Osteocyte (in vitro differentiated cells): Measurements from ENCODE around the gene NEU3. TPM values are rescaled to one million over a fixed set of nuclear protein-coding genes. Genes with fewer than 3 reads are reported as not detected.

Source experiments
- DNase-seq: peaks from one replicate; pipeline ENCODE4 v3.0.0; 2021; ENCODE audit warnings: mixed read lengths; ENCODE audit not compliant: unreplicated experiment; ENCODE audit errors: extremely low spot score
- H3K27ac Mint-ChIP-seq: one replicate; pipeline ENCODE4 v1.8.0; 2021; ENCODE audit warnings: mild to moderate bottlenecking, mixed read lengths; ENCODE audit not compliant: unreplicated experiment
- H3K27me3 Mint-ChIP-seq: one replicate; pipeline ENCODE4 v1.8.0; 2021; ENCODE audit warnings: mixed read lengths; ENCODE audit not compliant: unreplicated experiment
- H3K36me3 Mint-ChIP-seq: one replicate; pipeline ENCODE4 v1.8.0; 2021; ENCODE audit warnings: mixed read lengths; ENCODE audit not compliant: unreplicated experiment
- H3K4me1 Mint-ChIP-seq: one replicate; pipeline ENCODE4 v1.8.0; 2021; ENCODE audit warnings: mixed read lengths; ENCODE audit not compliant: unreplicated experiment
- H3K4me3 Mint-ChIP-seq: one replicate; pipeline ENCODE4 v1.8.0; 2021; ENCODE audit warnings: mild to moderate bottlenecking, moderate library complexity, mixed read lengths; ENCODE audit not compliant: unreplicated experiment
- H3K9me3 Mint-ChIP-seq: one replicate; pipeline ENCODE4 v1.8.0; 2021; ENCODE audit warnings: mixed read lengths; ENCODE audit not compliant: unreplicated experiment
- total RNA-seq: library from RNA; stranded (reverse); gene quantifications from 2 replicates; pipeline ENCODE4 v1.2.1, GENCODE V29; 2021
- TF ChIP-seq, protein P1 (sequence below): fragments of 200-600 bp; sonication (generic); IDR thresholded peaks from 2 replicates; pipeline ENCODE4 v1.5.0; 2021; ENCODE audit warnings: antibody characterized with exemption, mild to moderate bottlenecking, moderate library complexity

Gene NEU3
- total RNA-seq, 1 donor from 2014 or later, result 10.1 TPM

DNA sequence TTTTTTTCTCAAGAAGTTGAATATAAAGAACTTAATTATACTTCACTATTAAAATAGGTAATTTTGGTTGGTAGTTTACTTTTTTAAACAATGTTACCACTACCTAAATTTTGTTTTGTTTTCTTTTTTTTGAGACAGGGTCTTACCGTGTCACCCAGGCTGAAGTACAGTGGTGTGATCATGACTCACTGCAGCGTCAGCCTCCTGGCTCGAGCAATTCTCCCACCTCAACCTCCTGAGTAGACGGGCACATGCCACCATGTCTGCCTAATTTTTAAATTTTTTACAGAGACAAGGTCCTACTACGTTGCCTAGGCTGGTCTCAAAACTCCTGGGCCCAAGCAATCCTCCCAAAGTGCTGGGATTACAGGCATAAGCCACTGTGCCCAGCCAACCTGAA lies 22.1 kb upstream of the NEU3 start:
- TF ChIP-seq, protein P1, sequence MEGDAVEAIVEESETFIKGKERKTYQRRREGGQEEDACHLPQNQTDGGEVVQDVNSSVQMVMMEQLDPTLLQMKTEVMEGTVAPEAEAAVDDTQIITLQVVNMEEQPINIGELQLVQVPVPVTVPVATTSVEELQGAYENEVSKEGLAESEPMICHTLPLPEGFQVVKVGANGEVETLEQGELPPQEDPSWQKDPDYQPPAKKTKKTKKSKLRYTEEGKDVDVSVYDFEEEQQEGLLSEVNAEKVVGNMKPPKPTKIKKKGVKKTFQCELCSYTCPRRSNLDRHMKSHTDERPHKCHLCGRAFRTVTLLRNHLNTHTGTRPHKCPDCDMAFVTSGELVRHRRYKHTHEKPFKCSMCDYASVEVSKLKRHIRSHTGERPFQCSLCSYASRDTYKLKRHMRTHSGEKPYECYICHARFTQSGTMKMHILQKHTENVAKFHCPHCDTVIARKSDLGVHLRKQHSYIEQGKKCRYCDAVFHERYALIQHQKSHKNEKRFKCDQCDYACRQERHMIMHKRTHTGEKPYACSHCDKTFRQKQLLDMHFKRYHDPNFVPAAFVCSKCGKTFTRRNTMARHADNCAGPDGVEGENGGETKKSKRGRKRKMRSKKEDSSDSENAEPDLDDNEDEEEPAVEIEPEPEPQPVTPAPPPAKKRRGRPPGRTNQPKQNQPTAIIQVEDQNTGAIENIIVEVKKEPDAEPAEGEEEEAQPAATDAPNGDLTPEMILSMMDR, result no peak
- Mint-ChIP-seq H3K4me3 (no peak overlapping the region), H3K27me3 (no peaks in the 10 kb centered on the region), H3K9me3 (no peaks in the 10 kb centered on the region), H3K4me1 (peaks cover 5% of the 10 kb centered on the region), H3K36me3 (peaks cover 29% of the 10 kb centered on the region), H3K27ac (no peak overlapping the region)
- DNase-seq, result no peak

- TF ChIP-seq, protein P1, result no peak
- no peaks in the 10 kb centered on the region for H3K9me3 Mint-ChIP-seq
- DNase-seq, result no peak
These were observed 17.8 kb upstream of the NEU3 start for GRCh38 chr11:74970852-74971395.

DNA sequence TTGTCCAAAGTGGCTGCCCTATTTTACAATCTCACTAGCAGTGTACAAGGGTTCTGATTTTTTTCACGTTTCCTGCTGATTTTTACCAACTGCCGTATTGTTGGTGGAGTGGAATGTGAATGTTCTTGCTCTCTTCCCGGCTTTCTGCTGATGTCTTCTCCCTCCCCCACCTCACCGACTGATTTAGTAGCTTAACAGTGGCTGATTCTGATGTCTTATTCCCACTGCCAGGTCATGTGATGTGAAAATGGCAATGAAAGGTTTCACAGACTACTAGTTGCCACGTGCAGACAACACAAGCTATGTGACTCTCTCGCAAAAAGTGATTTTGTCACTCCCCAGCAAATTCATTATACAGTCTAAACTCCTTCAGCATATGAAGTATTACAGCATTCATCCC lies 17.3 kb upstream of the NEU3 start:
- TF ChIP-seq, protein P1, result no peak
- DNase-seq, result no peak
- no peak overlapping the region for H3K4me3 Mint-ChIP-seq
- no peaks in the 10 kb centered on the region for H3K4me1 Mint-ChIP-seq
- no peak overlapping the region for H3K27ac Mint-ChIP-seq
- no peaks in the 10 kb centered on the region for H3K27me3 Mint-ChIP-seq
- no peaks in the 10 kb centered on the region for H3K9me3 Mint-ChIP-seq
- H3K36me3 Mint-ChIP-seq, result peaks cover 51% of the 10 kb centered on the region

More at GRCh38 chr11:74970852-74971395, 17.8 kb upstream of the NEU3 start:
- H3K36me3 Mint-ChIP-seq, result peaks cover 46% of the 10 kb centered on the region
- no peak overlapping the region for H3K27ac Mint-ChIP-seq
- no peaks in the 10 kb centered on the region for H3K4me1 Mint-ChIP-seq
- no peak overlapping the region for H3K4me3 Mint-ChIP-seq
- no peaks in the 10 kb centered on the region for H3K27me3 Mint-ChIP-seq

GRCh38 chr11:74978041-74978440 lies 10.7 kb upstream of the NEU3 start:
- no peak overlapping the region for H3K4me3 Mint-ChIP-seq
- H3K36me3 Mint-ChIP-seq, result peaks cover 52% of the 10 kb centered on the region
- no peak overlapping the region for H3K27ac Mint-ChIP-seq
- no peaks in the 10 kb centered on the region for H3K27me3 Mint-ChIP-seq
- no peak for DNase-seq
- H3K9me3 Mint-ChIP-seq, result no peaks in the 10 kb centered on the region
- TF ChIP-seq, protein P1, result no peak
- no peaks in the 10 kb centered on the region for H3K4me1 Mint-ChIP-seq

- Mint-ChIP-seq H3K4me1 (no peaks in the 10 kb centered on the region), H3K27me3 (no peaks in the 10 kb centered on the region), H3K36me3 (peaks cover 31% of the 10 kb centered on the region), H3K4me3 (no peak overlapping the region), H3K27ac (no peak overlapping the region), H3K9me3 (no peaks in the 10 kb centered on the region)
- TF ChIP-seq, protein P1, result no peak
- no peak for DNase-seq
These were observed 8.1 kb upstream of the NEU3 start for GRCh38 chr11:74980634-74981033.
